Activated CD4-positive, alpha-beta T cell treated with anti-CD3 and anti-CD28 coated beads, Interleukin-2, Interleukin-4, amounts not matched to agents 100 ng/mL and 50 ng/mL, durations not matched to agents 16 hours and 8 hours (primary cell): Measurements from ENCODE around the gene ZNF365.

Experiments
- DNase-seq: peaks from one replicate; pipeline ENCODE4 v3.0.0-alpha.2; 2020; ENCODE audit warnings: low spot score

The ZNF365 gene

DNA sequence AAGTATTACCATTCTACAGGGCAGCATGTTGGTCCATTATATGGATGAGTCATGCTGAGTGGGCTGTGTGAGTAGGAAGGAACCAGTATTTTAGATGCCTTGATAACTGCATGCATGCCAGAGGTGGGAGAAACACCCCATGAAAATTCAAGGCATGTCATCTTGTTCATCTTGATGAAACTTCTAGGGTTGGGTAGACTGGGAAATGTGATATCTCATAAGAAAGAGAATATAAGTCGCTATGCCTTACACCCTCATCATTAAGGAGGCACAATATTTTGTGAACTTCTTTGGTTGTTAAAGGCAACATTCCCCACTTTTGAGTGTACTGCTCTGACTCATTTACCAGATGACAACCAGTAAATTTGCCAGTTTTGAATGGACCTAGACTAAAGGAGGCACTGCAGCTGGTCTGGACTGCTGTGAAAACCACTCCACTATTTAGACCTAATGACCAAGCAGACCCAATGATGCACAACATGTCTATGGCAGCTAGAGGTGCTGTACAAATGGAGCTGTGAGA lies 48.0 kb downstream of the ZNF365 start:
- no peak for DNase-seq

GRCh38 chr10:62424026-62424425 lies 49.9 kb downstream of the ZNF365 start:
- DNase-seq, result no peak

DNA sequence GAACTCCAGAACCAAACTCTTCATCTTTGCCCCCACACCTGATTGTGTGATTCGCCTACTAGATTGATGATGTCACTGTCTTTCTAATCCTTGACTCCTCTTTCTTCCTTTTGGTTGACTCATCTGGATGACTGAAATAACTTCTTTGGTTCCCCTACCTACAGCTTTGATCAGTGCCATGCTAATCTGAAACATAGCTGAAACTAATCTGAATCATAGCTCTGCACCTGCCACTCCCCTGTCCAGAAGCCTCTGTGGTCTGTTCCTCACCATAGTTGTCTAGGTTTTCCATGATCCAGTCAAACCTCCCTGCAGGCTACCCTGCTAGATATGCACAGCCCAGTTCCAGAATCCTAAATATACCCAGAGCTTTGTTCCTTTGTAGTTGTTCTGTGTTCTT lies 51.9 kb downstream of the ZNF365 start:
- DNase-seq, result peak; percentile 39

DNA sequence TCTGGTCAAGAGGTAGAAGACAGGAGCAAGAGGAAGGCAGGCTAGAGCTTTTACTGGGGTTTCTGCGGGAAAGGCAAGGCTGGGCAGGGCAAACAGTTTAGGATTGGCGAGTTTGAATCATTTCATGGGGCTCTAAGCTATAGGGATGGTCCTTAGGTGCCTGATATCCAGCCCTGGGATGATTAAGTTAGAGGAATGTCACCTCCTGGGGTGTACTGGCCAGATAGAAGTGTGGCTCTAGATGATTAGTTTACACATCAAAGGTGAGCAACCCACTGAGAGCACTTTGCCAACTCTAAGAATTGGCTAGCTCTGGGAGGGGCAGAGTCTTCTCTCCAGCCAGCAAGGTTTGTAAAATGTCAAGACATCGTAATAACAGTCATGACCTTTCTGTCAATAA lies 52.4 kb downstream of the ZNF365 start:
- DNase-seq, result no peak

- no peak for DNase-seq
These were observed 56.7 kb downstream of the ZNF365 start for GRCh38 chr10:62430881-62431280.

- DNase-seq, result peak; percentile 86
These were observed 59.1 kb downstream of the ZNF365 start for GRCh38 chr10:62433181-62433692.

DNA sequence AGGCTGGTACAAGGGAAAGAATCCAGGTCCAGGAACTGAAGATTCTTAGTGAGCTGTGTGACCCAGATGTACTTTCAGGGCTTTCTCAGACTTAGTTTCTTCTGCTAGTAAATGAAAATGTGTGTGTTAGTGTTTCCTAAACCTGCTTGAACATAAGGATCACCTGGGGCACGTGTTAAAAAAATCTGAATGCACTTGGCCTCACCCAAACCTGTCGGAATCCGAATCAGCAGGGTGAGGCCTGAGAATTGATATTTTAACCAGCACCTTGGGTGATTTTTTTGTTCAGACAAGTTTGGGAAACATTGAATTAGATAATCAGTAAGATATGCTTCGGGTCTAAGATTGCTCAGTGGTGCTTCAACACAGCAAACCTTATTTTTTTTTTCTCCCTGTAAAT lies 59.7 kb downstream of the ZNF365 start:
- no peak for DNase-seq

DNA sequence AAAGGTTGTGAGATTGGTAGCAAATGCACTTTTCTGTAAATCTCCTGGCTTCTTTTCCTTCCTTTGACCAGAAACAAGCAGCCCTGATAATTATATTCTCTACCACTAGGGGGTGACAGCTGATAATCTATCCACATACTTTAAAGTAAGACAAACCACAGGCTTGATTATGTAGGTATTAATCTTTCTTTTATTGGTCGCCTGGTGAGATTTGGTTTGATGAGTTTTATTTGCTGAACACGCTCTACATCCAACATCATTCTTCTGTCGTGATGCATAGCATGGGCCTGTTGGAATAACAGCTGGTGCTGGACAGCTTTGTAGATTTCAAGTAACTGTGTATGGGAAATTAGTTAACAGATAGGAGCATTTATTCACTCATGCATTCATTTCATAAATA lies 63.5 kb downstream of the ZNF365 start:
- peak; percentile 73 for DNase-seq

DNA sequence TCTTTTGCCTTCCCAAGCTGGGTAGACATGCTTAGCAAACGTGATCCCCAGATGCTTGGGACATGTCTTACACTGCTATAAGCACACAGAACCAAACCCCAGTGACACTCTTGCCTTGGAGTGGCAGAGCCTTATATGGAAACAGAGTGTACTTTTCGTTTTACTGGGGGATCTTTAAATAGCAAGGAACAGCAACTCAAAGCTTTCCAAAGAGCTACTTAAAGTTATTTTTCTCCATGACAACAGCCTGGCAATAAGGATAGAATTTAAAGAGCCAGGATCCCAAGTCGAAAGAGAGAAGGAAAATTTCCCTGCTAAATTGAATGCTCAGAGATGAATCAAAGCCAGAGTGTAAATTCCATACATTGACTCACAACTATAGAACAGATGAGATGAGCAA lies 67.8 kb downstream of the ZNF365 start:
- DNase-seq, result no peak

DNA sequence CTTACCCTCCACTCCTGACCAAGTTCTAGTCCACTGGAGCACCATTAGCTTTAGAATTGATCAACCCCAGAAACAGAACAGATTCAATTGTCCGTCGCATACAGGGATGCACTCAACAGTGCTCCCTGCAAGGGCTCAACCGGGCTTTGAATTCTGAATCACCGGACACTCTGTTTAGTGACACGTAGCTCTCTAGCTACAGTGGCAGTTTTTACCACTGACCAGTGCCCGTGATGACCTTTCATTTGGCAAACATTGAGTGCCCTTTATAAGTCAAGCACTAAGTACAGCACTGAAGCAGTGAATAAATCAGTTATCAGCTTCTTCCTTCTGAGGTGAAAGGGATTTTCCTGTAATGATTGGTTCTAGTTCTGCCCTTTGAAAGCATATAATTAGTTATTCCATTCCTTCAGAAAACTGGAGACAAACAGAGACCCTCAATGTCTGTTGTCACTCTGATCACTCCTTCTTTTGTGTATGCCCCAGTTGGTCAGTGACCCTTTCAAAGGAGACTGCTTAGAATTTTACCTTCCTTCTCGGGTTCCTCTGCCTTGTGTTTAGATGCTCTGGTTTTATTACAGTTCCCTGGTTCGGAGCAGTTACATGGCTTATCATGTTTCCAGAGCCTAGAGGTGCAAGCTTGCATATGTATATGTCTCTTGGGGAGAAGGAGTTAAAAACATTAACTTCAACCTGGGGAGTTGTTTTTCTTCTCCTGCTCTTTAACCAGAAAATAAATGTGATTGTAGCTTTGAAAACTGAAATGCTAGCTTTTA lies 68.9 kb downstream of the ZNF365 start:
- no peak for DNase-seq

DNA sequence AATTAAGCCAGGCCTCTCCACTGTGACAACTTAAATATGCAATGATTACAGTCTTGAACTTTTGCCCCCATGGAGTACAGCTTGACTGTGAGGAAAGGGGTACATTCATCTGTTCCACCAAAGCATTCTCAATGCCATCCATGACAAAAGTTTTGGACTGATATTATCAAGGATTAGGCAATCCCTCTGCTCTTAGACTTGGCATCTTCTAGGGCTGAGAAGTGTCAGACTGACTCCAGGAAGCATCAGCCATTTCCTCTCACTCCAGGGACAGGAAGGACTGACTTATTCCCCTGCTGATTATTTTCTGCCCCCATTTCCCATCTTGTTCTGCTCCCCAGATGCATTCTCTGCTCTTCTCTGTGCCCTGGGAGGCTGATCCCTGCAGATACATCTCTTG lies 69.7 kb downstream of the ZNF365 start:
- DNase-seq, result no peak

DNA sequence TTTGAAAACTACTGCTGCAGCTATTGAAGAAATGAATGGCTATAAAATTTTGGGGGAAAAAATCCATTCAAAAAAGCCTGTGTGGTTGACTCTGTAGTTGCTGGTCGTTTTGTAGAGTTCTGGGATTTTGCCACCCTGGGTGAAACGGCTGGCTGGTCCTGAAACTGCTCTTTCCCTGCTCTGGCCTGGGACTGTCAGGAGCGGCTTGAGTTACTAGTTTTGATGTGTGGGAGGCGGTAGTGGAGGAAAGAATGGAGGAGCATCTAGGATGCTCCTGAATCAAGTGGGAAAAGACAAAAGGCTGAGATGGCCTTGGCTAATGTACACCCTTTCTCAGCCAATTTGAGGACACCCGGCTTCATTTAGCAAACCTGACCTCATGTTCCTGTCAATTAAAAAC lies 72.5 kb downstream of the ZNF365 start:
- no peak for DNase-seq

GRCh38 chr10:62450912-62451610 lies 76.9 kb downstream of the ZNF365 start:
- no peak for DNase-seq

DNA sequence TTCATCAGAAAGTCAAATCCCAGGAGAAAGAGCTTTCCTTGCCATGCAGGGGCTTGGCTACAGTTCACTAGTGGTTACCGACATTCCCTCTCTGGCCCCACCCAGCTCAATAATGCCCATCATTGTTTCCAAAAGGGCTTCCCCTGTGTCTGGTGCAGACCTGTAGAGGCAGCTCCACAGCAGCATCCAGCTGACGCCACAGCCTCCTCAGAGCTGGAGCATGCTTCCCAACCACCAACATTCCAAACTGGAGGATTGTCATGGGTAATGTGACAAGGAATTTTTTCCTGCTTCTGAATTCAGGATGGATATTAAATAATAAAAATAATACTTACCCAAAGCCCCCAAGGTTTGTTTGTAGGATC lies 77.4 kb downstream of the ZNF365 start:
- DNase-seq, result no peak
